ENCODE results near the gene BICC1.

The BICC1 gene

DNA sequence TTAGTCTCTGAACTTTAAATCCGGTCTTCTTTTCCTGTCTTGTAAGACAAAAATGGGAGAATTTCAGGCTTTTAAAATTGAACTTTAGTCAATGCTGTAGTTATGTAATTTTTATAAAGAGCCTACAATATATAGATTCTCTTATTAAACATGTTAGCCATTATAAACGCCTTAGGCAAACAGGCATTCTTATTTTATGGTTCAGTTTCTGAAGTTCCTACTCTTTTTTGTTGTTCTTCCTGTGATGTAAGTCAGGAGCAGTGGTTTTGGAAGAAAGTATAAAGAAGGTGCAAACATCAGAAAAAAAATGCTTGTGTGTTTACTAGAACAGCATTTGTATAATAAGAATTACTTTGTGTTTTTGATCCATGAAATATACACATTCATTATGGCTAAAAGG is 41.6 kb downstream of the BICC1 start:
- Histone ChIP-seq H3K27ac (ENCODE audit: poor library complexity, severe bottlenecking) (peak overlapping the region; percentile 55), H3K9me3 (ENCODE audit: severe bottlenecking) (peaks cover 13% of the 10 kb centered on the region), H3K4me3 (ENCODE audit: severe bottlenecking) (no peak overlapping the region), H3K27me3 (ENCODE audit: insufficient read depth, poor library complexity, severe bottlenecking) (no peaks in the 10 kb centered on the region), H3K36me3 (ENCODE audit: low read depth) (peaks cover 4% of the 10 kb centered on the region; the same call in 1 of the 2 replicates), H3K4me1 (ENCODE audit: insufficient read depth, poor library complexity, severe bottlenecking) (peaks cover 13% of the 10 kb centered on the region)
- TF ChIP-seq, protein P1, sequence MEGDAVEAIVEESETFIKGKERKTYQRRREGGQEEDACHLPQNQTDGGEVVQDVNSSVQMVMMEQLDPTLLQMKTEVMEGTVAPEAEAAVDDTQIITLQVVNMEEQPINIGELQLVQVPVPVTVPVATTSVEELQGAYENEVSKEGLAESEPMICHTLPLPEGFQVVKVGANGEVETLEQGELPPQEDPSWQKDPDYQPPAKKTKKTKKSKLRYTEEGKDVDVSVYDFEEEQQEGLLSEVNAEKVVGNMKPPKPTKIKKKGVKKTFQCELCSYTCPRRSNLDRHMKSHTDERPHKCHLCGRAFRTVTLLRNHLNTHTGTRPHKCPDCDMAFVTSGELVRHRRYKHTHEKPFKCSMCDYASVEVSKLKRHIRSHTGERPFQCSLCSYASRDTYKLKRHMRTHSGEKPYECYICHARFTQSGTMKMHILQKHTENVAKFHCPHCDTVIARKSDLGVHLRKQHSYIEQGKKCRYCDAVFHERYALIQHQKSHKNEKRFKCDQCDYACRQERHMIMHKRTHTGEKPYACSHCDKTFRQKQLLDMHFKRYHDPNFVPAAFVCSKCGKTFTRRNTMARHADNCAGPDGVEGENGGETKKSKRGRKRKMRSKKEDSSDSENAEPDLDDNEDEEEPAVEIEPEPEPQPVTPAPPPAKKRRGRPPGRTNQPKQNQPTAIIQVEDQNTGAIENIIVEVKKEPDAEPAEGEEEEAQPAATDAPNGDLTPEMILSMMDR (IDR thresholded peaks at IDR 0.05; ENCODE audit: poor library complexity, severe bottlenecking): no peak
- ATAC-seq (ENCODE audit: low read depth): peak; percentile 81
- DNase-seq (ENCODE audit: low spot score): no peak

DNA sequence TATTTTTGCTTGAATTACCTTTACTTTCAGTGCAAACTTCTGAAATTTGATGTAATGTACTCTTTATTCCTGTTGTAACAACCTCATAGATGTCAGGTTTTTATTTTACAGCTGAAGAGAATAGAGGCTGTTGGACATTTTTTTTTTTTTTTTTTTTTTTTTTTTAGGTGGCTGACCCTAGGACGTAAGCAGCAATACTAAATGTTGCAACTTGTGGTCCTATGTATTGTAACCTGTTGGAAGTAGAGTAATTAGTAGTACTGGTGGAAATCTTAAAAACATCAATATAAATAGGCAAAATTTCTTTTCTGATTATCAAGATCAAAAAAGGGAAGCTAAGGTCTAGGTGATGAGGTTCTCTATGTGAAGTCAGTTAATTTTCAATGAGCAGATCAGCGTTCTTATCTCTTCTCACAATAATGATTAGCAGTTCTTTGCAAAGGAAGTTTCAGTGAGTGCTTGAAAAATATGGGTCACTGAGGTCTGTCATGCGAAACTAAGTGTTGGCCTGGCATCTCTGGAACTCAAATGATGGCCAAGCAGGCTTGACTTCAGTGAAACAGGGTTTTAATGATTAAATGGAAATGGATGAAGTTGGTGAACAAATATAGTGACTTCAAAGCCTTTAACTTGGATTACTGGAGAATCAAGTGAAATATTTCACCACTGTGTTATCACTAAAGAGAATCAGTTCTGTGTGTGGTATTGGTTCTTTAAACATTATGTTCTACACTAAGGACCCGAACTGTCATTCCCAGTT is 42.7 kb downstream of the BICC1 start:
- TF ChIP-seq, protein P1 (IDR thresholded peaks at IDR 0.05; ENCODE audit: poor library complexity, severe bottlenecking): no peak
- H3K36me3 ChIP-seq (ENCODE audit: low read depth): peaks cover 4% of the 10 kb centered on the region; the same call in 1 of the 2 replicates
- H3K27ac ChIP-seq (ENCODE audit: poor library complexity, severe bottlenecking): peak overlapping the region; percentile 55
- ATAC-seq (ENCODE audit: low read depth): no peak
- no peak overlapping the region for H3K4me3 ChIP-seq (ENCODE audit: severe bottlenecking)
- DNase-seq (ENCODE audit: low spot score): no peak
- H3K9me3 ChIP-seq (ENCODE audit: severe bottlenecking): peaks cover 13% of the 10 kb centered on the region
- no peaks in the 10 kb centered on the region for H3K27me3 ChIP-seq (ENCODE audit: insufficient read depth, poor library complexity, severe bottlenecking)
- H3K4me1 ChIP-seq (ENCODE audit: insufficient read depth, poor library complexity, severe bottlenecking): peaks cover 13% of the 10 kb centered on the region

DNA sequence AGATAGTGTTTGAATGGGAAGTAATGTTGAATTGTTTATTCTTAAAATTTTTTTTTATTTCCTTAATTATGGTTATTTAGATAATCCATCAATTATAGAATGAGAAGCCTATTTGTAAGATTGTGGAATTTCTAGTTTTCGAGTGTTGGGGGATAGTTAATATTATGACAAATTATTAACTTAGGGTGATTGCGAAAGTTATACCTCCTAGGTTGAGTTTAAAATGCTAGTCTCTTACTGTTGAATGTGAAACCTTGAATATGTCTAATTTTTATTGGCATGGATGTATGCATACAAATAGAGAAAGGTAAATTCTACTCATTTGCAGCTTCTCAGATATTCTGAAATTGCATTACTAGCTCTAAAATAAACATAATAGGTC is 43.2 kb downstream of the BICC1 start:
- H3K9me3 ChIP-seq (ENCODE audit: severe bottlenecking): peaks cover 13% of the 10 kb centered on the region
- no peaks in the 10 kb centered on the region for H3K27me3 ChIP-seq (ENCODE audit: insufficient read depth, poor library complexity, severe bottlenecking)
- TF ChIP-seq, protein P1 (IDR thresholded peaks at IDR 0.05; ENCODE audit: poor library complexity, severe bottlenecking): no peak
- H3K4me1 ChIP-seq (ENCODE audit: insufficient read depth, poor library complexity, severe bottlenecking): peaks cover 13% of the 10 kb centered on the region
- H3K4me3 ChIP-seq (ENCODE audit: severe bottlenecking): no peak overlapping the region
- no peak for ATAC-seq (ENCODE audit: low read depth)
- no peak for DNase-seq (ENCODE audit: low spot score)
- H3K36me3 ChIP-seq (ENCODE audit: low read depth): peaks cover 4% of the 10 kb centered on the region; the same call in 1 of the 2 replicates
- H3K27ac ChIP-seq (ENCODE audit: poor library complexity, severe bottlenecking): no peak overlapping the region

DNA sequence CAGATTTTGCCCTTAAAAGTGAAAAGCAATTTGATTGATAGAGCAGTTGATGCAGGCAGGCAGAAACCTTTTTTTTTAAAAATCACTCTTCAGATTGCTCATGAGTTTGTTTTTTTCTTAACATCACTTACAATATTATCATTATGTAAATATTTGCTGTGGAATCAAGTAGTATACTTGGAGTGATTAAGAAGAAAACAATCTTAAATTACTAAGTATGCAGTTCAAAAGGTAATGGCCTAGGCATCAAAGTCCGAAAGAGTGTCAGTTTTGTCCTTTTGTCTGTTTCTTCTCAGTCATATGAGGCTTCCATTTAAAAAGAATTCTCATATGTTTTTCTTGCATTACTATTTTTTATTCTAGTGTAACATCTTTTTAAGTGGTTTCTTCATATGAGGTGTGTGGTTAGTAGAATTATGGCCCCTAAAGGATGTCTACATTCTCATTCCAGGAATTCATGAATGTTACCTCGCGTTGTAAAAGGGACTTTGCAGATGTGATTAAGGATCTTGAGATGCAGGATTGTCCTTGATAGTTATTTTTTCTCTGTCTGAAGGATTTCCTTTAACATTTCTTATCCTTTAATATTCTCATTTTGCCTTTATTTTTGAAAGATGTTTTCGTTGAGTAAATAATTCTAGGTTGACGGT is 44.0 kb downstream of the BICC1 start:
- TF ChIP-seq, protein P1 (IDR thresholded peaks at IDR 0.05; ENCODE audit: poor library complexity, severe bottlenecking): no peak
- H3K27me3 ChIP-seq (ENCODE audit: insufficient read depth, poor library complexity, severe bottlenecking): no peaks in the 10 kb centered on the region
- no peak overlapping the region for H3K27ac ChIP-seq (ENCODE audit: poor library complexity, severe bottlenecking)
- ATAC-seq (ENCODE audit: low read depth) (no peak), DNase-seq (ENCODE audit: low spot score) (no peak)
- no peak overlapping the region for H3K4me3 ChIP-seq (ENCODE audit: severe bottlenecking)
- H3K36me3 ChIP-seq (ENCODE audit: low read depth): peaks cover 4% of the 10 kb centered on the region; the same call in 1 of the 2 replicates
- peaks cover 13% of the 10 kb centered on the region for H3K4me1 ChIP-seq (ENCODE audit: insufficient read depth, poor library complexity, severe bottlenecking)
- H3K9me3 ChIP-seq (ENCODE audit: severe bottlenecking): peaks cover 13% of the 10 kb centered on the region
